CD4-positive, alpha-beta T cell treated with Interleukin-10 for 1 hour (primary cell): ENCODE results near the gene SSC5D.

ENCODE experiments used
- DNase-seq: peaks from one replicate; pipeline ENCODE4 v3.0.0-alpha.2; 2020

The SSC5D gene

DNA sequence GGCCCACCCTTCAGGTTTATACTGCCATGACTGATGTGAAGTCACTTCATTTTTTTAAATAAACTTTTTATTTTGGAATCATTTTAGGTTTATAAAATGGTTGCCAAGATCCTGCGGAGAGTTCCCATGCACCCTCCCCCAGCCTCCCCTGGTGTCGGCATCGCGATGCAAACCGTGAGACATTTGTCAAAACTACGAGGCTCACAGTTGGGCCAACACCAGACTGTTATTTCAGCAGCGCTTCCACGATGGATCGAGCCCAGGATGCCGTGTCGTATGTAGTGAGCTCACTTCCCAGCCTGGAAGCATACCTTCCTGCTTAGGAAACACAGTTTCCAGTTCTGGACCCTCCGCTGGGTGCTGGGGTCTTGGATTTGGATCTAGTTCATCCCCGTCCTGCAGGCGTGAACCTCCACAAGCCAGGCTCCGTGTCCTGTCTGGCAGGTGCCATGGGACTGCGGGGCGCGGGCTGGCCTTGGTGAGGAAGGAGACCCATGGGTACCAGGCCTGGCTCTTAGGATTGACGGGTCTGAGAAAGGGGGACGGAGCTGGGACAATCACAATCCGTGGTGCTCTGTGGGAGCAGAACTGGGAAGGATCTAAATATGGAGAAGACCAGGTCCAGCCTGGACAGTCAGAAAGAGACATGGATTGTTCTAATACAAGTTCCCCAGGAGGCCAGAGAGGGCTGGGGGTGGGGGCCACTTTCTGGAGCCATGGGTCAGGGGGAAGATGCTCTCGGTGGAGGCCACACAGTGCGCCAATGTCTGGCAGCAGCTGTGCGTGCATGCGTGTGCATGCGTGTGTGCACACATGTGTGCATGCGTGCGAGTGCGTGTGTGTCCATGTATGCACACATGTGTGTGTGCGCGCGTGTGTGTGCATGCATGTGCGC, 51.1 kb downstream of the SSC5D start:
- no peak for DNase-seq

DNA sequence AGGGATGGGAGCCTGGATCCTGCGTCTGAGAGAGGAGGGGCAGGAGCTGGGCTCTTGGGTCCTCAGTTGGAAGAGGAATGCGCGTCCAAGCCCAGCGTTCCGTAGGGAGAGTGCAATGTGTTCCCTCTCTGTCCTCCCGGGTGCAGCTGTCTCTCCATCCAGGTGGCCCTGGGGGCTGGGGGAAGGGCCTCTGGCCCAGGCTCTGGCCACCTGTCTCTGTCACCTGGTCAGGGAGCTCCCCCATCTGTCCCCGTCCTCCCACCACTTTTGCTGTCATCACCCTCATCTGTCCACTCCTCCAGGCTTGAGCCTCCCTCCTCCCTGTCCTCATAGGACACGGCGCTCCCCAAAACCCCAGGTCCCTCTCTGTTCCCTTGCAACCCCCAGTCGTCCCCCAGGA, 52.4 kb downstream of the SSC5D start:
- no peak for DNase-seq

DNA sequence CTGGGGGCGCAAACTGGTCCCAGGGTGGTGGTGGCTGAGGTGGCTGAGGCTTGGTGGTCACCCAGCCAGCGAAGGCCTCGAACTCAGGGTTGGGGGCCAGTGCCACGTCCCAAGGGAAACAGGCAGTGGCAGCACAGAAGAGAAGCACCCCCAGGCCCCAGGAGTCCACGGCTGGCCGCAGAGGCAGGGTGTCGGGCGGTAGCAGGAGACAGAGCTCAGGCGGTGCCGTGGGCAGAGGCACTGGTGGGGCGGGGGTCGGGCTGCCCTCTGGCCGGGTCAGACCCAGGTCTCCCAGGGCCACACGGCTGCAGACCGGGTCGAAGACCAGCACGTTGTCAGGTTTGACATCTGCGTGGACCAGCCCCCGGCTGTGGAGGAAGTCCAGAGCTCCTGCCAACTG, 52.9 kb downstream of the SSC5D start:
- no peak for DNase-seq

- DNase-seq: no peak
These were observed 54.1 kb downstream of the SSC5D start for GRCh38 chr19:55542292-55542855.

DNA sequence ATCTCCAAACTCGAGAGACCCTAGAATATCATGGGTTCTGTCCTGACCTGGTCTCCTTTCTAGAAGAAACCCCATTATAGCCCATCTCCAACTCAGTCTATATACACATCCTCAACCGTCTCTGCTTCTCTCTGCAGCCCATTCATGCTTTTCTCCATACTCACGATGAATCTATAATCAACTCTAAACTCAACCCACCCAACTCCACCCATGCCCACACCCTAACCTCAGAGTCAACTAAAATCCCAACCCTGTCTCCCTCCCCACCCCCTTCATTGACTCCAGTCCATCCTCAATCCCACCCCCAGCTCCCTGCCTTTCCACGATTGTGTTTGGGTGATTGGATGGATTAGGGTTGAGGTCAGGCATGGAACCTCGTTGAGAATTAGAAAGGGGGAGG, 55.3 kb downstream of the SSC5D start:
- no peak for DNase-seq

DNA sequence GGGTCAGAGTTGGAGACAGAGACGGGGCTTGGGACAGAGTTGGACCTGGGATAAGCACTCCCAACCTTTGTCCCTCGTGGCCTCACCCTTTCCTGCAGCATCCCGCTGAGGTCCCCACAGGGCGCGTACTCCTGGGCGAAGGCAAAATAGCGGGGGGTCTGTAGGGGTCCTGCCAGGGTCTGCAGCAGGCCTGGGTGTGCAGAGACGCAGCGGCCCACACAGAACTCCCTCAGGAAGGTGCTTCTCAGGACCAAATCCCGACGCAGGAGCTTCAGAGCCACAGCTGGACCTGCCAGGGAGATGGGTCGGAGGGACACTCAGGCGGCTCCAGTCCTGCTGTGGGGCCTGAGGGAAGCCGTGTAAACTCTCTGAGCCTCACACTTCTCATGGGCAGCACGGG, 55.8 kb downstream of the SSC5D start:
- DNase-seq: no peak

- DNase-seq: no peak
These were observed 56.7 kb downstream of the SSC5D start for GRCh38 chr19:55544776-55545439.

DNA sequence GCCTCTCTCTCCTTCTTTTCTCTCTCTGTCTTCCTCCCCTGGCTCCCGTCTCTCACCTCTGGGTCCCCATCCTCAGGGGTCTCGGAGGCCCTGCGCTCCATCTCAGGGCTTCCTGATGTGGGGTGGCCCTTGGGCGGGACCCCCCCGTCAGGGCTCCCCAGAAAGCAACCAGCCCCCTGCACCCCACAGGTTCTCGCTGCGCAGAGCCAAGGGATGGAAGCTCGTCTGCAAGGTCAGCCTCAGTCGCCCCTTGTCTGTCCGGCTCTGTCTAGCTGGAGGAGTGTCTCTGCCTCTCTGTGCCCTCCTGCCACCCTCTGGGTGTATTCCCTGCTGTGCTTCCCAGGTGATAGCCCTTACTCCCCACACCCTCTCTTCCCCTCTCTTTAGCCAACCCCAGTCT, 57.2 kb downstream of the SSC5D start, which contains the start of gene SBK3:
TSS of gene SBK3 (minus strand) at position 101 of the 400 bp plus-strand sequence. CDS start at position 101, 0 bp downstream.
- DNase-seq: no peak

- no peak for DNase-seq
These were observed 57.8 kb downstream of the SSC5D start for GRCh38 chr19:55546011-55546410.

DNA sequence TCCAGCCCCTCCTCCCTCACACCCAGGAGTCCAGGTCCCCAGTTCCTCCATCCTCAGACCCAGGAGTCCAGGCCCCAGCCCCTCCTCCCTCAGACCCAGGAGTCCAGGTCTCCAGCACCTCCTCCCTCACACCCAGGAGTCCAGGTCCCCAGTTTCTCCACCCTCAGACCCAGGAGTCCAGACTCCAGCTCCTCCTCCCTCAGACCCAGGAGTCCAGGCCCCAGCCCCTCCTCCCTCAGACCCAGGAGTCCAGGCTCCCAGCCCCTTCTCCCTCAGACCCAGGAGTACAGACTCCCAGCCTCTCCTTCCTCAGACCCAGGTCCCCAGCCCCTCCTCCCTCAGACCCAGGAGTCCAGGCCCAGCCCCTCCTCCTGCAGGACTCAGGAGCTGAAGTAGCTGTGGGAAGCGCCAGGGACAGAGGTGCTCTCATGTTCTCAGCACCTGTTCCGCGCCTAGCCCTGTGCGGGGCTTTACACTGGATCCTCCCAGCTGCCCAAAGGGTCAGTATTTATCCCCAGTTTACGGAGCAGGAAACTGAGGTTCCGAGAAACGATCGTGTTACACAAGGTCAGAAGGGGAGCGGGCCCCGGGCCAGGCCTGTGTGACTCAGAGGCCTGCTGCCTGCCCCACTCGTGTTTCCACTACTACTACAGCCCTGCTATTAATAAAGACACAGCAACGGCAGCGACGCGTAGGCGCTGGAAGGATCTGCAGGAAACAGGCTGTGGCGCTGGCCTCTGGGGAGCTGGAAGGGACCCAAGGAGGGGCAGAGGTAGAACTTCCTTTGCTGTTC, 58.8 kb downstream of the SSC5D start:
- no peak for DNase-seq

DNA sequence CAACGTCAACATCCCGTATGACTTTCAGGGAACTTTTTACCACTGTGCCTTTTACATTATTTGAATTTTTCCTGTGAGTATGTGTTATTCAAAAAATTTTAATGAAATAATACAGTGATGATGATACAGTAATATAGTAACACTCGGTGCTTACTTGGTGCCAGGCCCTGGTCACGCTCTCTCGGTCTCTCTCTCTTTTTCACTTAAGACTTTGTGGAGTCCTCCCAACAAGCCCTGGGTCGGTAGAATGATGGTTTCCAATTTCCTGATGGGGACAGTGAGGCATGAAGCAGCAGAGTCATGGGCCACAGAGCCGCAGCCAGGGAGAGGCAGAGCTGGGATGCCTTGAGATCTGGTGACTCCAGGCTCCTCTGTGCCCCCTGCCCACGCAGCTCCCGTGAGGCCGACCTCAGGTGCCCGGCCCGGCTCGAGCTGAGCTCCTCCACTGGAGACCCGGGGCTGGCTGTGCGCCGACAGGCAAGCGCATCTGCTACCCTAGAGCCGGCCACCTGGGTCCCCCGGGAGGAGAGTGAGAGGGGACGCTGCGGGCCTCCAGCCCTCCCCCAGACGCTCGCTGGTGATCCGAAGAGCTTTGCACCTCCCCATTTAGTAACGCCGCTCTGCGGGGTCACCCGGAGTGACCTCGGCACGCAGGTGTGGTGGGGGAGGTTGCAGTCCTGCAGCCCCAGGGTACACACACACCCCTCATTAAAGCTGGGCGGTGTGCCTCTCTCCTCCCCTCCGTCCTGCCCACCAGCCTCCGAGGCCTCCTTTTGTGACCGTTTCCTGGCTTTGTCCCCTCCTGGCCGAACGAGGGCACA, 61.5 kb downstream of the SSC5D start:
- no peak for DNase-seq

GRCh38 chr19:55550321-55550650, 62.0 kb downstream of the SSC5D start:
- no peak for DNase-seq

GRCh38 chr19:55552206-55552605, 64.0 kb downstream of the SSC5D start:
- no peak for DNase-seq

DNA sequence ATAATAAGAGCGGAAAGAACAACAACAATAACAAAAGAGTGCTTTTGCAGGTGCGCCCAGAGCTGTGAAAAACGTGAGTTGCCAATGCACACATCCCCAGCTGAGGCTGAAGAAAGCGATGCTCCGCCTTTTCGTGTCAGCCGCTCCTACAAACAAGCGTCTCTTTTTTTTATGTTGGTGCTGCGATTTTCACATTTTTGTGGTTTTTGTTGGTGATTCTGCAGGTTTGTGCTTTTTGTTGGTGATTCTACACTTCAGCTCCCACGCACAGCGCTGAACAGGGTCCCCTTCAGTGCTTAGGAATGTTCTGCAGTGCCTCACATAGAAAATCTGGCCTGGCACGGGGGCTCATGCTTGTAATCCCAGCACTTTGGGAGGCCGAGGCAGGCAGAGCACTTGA, 64.4 kb downstream of the SSC5D start:
- DNase-seq: no peak

GRCh38 chr19:55553217-55554182, 65.3 kb downstream of the SSC5D start:
- DNase-seq: no peak

DNA sequence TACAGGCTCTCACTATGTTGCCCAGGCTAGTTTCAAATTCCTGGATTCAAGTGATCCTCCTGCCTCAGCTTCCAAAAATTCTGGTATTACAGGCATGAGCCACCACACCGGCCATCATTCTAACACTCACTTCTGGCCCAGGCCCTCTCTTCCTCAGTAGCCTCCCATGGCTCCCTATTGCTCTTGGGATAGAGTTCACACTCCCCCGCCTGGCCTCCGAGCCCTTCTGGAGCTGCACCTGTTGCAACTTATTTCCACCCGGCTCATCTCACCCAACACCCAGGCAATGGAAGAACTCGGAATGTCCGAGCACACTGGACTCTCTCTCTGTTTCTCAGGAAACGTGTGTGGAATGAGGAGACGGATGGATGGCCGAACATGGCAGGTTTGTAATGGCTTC, 66.1 kb downstream of the SSC5D start:
- no peak for DNase-seq

- DNase-seq: no peak
These were observed 66.5 kb downstream of the SSC5D start for GRCh38 chr19:55554741-55555152.

GRCh38 chr19:55559684-55560083, 71.4 kb downstream of the SSC5D start:
- no peak for DNase-seq

GRCh38 chr19:55563261-55563690, 75.0 kb downstream of the SSC5D start:
- no peak for DNase-seq

DNA sequence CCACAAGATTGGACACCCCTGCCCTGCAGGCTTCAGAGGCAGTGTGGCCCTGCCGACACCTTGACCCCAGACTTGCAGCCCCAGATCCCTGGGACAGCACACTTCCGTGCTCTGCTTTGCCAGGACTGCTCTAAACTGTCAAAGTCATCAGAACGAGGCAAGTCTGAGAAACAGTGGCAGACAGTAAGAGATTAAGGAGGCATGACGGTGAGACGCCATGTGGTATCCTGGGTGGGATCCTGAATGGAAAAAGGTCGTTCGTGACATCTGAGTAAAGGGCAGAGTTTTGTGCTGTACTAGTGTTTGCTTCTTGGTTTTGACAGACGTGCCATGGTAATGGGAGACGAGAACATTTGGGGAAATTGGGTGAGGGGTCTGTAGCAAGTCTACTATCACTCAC, 78.6 kb downstream of the SSC5D start:
- DNase-seq: no peak

- DNase-seq: no peak
These were observed 79.6 kb downstream of the SSC5D start for GRCh38 chr19:55567708-55568328.
